ENCODE measurements around the gene MTNR1A.

DNA sequence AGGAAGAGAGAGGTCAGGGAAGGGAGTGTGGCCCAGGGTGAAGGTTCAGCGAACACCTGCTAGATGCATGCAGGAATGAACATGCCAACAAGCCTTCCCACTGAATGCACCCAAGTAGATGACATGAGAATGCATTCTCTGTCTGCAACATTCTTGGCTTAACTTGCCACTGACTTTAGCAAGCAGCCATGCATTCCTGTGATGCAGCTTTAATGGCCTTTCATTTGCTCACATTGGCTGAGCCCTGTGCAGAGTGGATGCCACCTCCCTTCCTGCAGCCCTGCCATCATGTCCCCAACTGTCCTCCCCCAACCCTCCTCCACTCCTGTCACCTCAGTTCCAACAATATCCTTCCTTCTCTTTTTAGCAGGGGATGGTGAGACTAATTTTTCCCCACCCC is 25.3 kb upstream of the MTNR1A start:
- TF ChIP-seq SIN3A (IDR thresholded peaks at IDR 0.05; ENCODE audit: borderline replicate concordance, insufficient read depth, low read length) = no peak
- no peak for TF ChIP-seq POLR2AphosphoS5 (IDR thresholded peaks at IDR 0.05; ENCODE audit: low read depth, low read length)
